DOHH2 (cell line): Measurements from ENCODE around the gene PLA2G6.

Source experiments
- H3F3A ChIP-seq: fragments of 200-600 bp; sonication (generic), shearing (Covaris generic); 2 replicates; pipeline ENCODE4 v1.6.0; 2016; ENCODE audit warnings: antibody characterized with exemption, mild to moderate bottlenecking; ENCODE audit not compliant: control insufficient read depth, insufficient read depth
- H3K27ac ChIP-seq: fragments of 200-600 bp; sonication (generic); 2 replicates; pipeline ENCODE4 v1.5.1; 2014; ENCODE audit warnings: low read depth, mild to moderate bottlenecking, low read length, moderate library complexity
- H3K27me3 ChIP-seq: fragments of 200-600 bp; sonication (generic); 2 replicates; pipeline ENCODE4 v1.6.1; 2014; ENCODE audit warnings: mild to moderate bottlenecking, low read length, mixed read lengths; ENCODE audit not compliant: control insufficient read depth
- H3K36me3 ChIP-seq: fragments of 200-600 bp; sonication (generic); 2 replicates; pipeline ENCODE4 v1.6.1; 2014; ENCODE audit warnings: mild to moderate bottlenecking, low read length, moderate library complexity, mixed read lengths; ENCODE audit not compliant: control insufficient read depth
- H3K4me1 ChIP-seq: fragments of 200-600 bp; sonication (generic); 2 replicates; pipeline ENCODE4 v1.6.1; 2014; ENCODE audit warnings: mild to moderate bottlenecking, low read length, mixed read lengths; ENCODE audit not compliant: control insufficient read depth
- H3K4me2 ChIP-seq: fragments of 200-600 bp; sonication (generic); 2 replicates; pipeline ENCODE4 v1.6.0; 2014; ENCODE audit warnings: mild to moderate bottlenecking, low read length, moderate library complexity
- H3K4me3 ChIP-seq: fragments of 200-600 bp; sonication (generic); 2 replicates; pipeline ENCODE4 v1.5.1; 2014; ENCODE audit warnings: mild to moderate bottlenecking, low read length, mixed read lengths
- H3K79me2 ChIP-seq: fragments of 200-600 bp; sonication (generic); 2 replicates; pipeline ENCODE4 v1.6.1; 2014; ENCODE audit warnings: mild to moderate bottlenecking, low read length, mixed read lengths; ENCODE audit not compliant: control insufficient read depth
- H3K9me2 ChIP-seq: fragments of 200-600 bp; sonication (generic); replicated peaks from 2 replicates; pipeline ENCODE4 v1.6.1; 2014; ENCODE audit warnings: mild to moderate bottlenecking, low read length, mixed read lengths; ENCODE audit not compliant: control insufficient read depth
- H3K9me3 ChIP-seq: fragments of 200-600 bp; sonication (generic); 2 replicates; pipeline ENCODE4 v1.6.1; 2014; ENCODE audit warnings: antibody characterized with exemption, low read length, mixed read lengths; ENCODE audit not compliant: control insufficient read depth, insufficient read depth
- H4K20me1 ChIP-seq: fragments of 200-600 bp; sonication (generic); 2 replicates; pipeline ENCODE4 v1.6.0; 2014; ENCODE audit warnings: low read depth, mild to moderate bottlenecking, antibody characterized with exemption, low read length, moderate library complexity; ENCODE audit not compliant: control insufficient read depth, insufficient read depth
- EZH2phosphoT487 ChIP-seq: fragments of 200-600 bp; sonication (generic); IDR thresholded peaks from 2 replicates; pipeline ENCODE4 v1.6.1; 2017; ENCODE audit warnings: borderline replicate concordance, mild to moderate bottlenecking, antibody characterized with exemption, low read length, moderate library complexity, mixed read lengths
- TF ChIP-seq, protein P1 (sequence below): fragments of 200-600 bp; sonication (generic); IDR thresholded peaks from one replicate; pipeline ENCODE4 v1.5.1; 2014; ENCODE audit warnings: antibody characterized with exemption, mild to moderate bottlenecking, low read depth, low read length; ENCODE audit not compliant: poor library complexity, severe bottlenecking

PLA2G6 gene

DNA sequence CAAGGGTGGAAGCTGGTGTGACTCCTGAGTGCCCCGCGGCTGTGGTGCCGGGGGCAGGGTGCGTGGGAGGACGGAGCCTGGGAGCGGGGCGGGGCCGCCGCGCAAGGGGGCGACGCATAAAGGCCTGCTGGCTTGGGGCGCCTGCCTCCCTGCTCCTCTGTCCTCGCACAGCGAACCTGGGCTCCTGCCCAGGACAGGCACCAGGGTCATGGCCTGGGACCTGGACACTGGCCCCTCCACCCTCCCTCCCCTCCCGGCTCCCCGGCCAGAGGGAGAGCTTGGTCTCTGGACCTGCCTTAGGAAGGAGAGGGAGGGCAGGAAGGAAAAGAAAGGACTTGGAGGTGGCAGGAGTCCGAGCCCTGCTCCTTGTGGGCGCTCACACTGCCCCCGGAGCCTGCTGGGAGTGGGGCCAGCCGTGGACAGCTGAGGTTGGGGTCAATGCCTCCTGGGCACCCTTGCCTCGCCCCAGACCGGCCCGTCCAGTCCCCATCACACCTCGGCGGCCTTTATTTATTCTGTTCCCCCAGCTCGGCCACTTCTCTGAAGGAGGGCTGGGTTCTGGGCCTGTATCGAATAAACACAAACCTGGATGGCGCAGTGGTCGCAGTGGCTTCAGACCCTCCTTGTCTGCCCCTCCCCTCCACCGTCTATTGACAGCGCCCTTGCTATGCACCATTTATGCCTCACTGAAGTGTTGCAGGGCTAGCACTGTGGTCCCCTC, 106.4 kb downstream of the PLA2G6 start:
- Histone ChIP-seq H4K20me1 (no peaks in the 10 kb centered on the region), H3K27ac (no peak overlapping the region), H3K4me1 (no peaks in the 10 kb centered on the region), H3F3A (no peaks in the 10 kb centered on the region), H3K36me3 (no peaks in the 10 kb centered on the region), H3K9me3 (no peaks in the 10 kb centered on the region), H3K4me3 (no peak overlapping the region), H3K79me2 (no peaks in the 10 kb centered on the region), H3K27me3 (no peaks in the 10 kb centered on the region), H3K9me2 (no peaks in the 10 kb centered on the region), H3K4me2 (no peak overlapping the region)
- no peak for TF ChIP-seq EZH2phosphoT487
- TF ChIP-seq, protein P1, sequence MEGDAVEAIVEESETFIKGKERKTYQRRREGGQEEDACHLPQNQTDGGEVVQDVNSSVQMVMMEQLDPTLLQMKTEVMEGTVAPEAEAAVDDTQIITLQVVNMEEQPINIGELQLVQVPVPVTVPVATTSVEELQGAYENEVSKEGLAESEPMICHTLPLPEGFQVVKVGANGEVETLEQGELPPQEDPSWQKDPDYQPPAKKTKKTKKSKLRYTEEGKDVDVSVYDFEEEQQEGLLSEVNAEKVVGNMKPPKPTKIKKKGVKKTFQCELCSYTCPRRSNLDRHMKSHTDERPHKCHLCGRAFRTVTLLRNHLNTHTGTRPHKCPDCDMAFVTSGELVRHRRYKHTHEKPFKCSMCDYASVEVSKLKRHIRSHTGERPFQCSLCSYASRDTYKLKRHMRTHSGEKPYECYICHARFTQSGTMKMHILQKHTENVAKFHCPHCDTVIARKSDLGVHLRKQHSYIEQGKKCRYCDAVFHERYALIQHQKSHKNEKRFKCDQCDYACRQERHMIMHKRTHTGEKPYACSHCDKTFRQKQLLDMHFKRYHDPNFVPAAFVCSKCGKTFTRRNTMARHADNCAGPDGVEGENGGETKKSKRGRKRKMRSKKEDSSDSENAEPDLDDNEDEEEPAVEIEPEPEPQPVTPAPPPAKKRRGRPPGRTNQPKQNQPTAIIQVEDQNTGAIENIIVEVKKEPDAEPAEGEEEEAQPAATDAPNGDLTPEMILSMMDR, result no peak

DNA sequence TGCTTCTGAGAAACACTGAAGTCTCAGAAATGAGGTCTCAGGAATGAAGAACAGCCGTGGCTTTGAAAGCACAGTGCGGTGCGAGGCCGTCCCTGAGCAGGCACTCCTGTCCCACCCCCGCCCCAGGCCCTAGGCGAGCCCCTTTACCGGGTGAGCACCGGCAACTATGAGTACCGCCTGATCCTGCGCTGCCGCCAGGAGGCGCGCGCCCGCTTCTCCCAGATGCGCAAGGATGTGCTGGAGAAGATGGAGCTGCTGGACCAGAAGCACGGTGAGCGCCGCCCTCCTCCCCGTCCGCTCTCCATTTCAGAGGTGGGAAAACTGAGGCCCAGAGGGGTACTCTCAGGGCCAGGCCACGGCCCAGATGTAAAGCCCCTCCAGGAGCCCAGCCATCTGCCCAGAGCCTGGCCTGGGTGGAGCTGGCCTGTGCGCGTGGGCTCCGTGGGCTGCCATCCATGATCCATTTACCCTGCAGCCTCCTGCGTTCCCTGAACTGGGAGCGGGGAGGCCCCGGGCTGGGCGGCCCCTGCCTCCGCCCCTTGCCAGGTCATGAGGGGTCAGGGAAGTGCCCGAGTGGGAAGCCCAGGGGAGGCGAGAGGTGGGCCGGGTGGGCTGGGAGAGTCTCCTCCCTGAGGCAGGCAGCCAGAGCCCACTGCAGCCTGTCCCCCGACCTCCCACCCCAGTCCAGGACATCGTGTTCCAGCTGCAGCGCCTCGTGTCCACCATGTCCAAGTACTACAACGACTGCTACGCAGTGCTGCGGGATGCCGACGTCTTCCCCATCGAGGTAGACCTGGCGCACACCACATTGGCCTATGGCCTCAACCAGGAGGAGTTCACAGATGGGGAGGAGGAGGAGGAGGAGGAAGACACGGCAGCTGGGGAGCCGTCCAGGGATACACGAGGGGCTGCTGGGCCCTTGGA, 107.2 kb downstream of the PLA2G6 start:
- no peak overlapping the region for H3K4me3 ChIP-seq
- H3K4me1 ChIP-seq, result no peaks in the 10 kb centered on the region
- no peaks in the 10 kb centered on the region for H3K9me3 ChIP-seq
- H3K4me2 ChIP-seq, result no peak overlapping the region
- H4K20me1 ChIP-seq, result no peaks in the 10 kb centered on the region
- H3F3A ChIP-seq, result no peaks in the 10 kb centered on the region
- no peaks in the 10 kb centered on the region for H3K9me2 ChIP-seq
- no peaks in the 10 kb centered on the region for H3K36me3 ChIP-seq
- no peaks in the 10 kb centered on the region for H3K79me2 ChIP-seq
- H3K27ac ChIP-seq, result no peak overlapping the region
- H3K27me3 ChIP-seq, result no peaks in the 10 kb centered on the region
- TF ChIP-seq, protein P1, result no peak
- TF ChIP-seq EZH2phosphoT487, result no peak

DNA sequence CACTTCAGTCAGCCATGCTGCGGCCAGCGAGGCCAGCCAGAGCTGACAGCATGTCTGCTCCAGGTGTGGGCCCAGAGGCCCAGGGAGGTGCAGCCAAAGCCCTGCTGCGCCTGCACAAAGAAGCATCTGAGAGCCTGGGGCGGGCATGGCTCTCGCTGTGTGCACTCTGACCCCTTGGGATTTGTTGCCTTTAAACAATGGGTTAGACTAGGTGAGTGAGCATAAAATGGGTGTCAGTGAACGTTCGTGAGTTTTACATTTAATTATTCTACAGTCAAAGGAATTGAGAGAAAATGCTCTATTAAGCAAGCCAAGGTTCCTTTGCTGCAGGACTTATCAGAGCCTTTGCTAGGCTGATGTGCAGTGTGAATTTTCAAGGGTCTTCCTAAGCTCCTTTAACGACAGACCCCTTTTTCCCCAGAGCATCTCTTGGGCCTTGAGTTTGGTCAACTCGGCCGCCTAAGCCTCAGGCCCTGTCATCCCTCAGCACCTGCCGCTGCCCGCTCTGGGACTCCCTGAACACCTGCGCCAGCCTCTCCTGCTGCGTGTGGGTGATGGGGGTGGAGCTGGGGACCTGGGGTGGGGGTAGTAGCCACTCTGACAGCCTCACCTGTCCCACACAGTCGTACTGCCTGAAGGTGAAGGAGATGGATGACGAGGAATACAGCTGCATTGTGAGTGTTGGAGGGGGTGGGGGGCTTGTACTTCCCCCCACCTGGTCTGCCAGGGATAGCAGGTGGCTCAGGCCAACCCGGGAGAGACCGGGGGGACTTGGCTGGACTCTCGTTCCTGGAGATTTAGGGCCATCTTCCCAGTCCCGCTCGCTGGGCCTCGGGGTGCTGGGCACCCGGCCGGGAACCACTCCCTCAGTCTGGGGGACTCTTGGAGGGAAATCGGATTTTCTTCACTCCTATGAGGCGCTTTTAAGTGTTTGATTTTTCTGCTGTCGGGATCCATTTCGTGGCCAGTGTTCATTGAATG, 108.2 kb downstream of the PLA2G6 start:
- H3K27me3 ChIP-seq, result no peaks in the 10 kb centered on the region
- H3K79me2 ChIP-seq, result no peaks in the 10 kb centered on the region
- no peaks in the 10 kb centered on the region for H3K9me3 ChIP-seq
- H3K36me3 ChIP-seq, result no peaks in the 10 kb centered on the region
- H3K4me2 ChIP-seq, result no peak overlapping the region
- no peak overlapping the region for H3K27ac ChIP-seq
- H3K4me1 ChIP-seq, result no peaks in the 10 kb centered on the region
- H4K20me1 ChIP-seq, result no peaks in the 10 kb centered on the region
- TF ChIP-seq EZH2phosphoT487, result no peak
- TF ChIP-seq, protein P1, result no peak
- no peaks in the 10 kb centered on the region for H3K9me2 ChIP-seq
- no peak overlapping the region for H3K4me3 ChIP-seq
- H3F3A ChIP-seq, result no peaks in the 10 kb centered on the region
